HepG2 (cell line): Measurements from ENCODE around the gene MPIG6B. TPM values are rescaled to one million over a fixed set of nuclear protein-coding genes. Genes with fewer than 3 reads are reported as not detected.

Source experiments
- ATF7 ChIP-seq, 2 experiments: fragments of 450-650 bp in 1 of 2; sonication (generic) in 1 of 2; formaldehyde crosslinking in 1 of 2; IDR thresholded peaks; 2 replicates each; pipeline versions ENCODE4 v1.4.0 to v1.6.1; 2016 to 2020; ENCODE audit warnings: antibody characterized with exemption in 1 of 2, mild to moderate bottlenecking in 1 of 2, missing genetic modification reagents in 1 of 2
- HNF1A ChIP-seq, 2 experiments: sonication (generic) in 1 of 2; formaldehyde crosslinking in 1 of 2; IDR thresholded peaks; 2 replicates each; pipeline versions ENCODE4 v1.4.0 to v1.6.1; 2016 to 2020; ENCODE audit warnings: borderline replicate concordance in 1 of 2, low read depth in 1 of 2, mild to moderate bottlenecking in 1 of 2, missing genetic modification reagents in 1 of 2
- KLF12 ChIP-seq: sonication (generic); formaldehyde crosslinking; IDR thresholded peaks from 2 replicates; pipeline ENCODE4 v1.4.0; 2020; ENCODE audit warnings: missing genetic modification reagents, borderline replicate concordance
- MTA1 ChIP-seq: sonication (generic); formaldehyde crosslinking; IDR thresholded peaks from 2 replicates; pipeline ENCODE4 v1.4.0; 2020; ENCODE audit warnings: missing genetic modification reagents, mild to moderate bottlenecking, borderline replicate concordance
- NFIC ChIP-seq: IDR thresholded peaks from 2 replicates; pipeline ENCODE4 v1.6.1; 2012; ENCODE audit warnings: mild to moderate bottlenecking, low read length, inconsistent platforms
- NFRKB ChIP-seq: fragments of 450-650 bp; IDR thresholded peaks from 2 replicates; pipeline ENCODE4 v1.6.1; 2017
- RXRA ChIP-seq: sonication (generic); formaldehyde crosslinking; IDR thresholded peaks from 2 replicates; pipeline ENCODE4 v1.5.1; 2020; ENCODE audit warnings: missing genetic modification reagents
- TBL1XR1 ChIP-seq: fragments of 150-350 bp; IDR thresholded peaks from 2 replicates; pipeline ENCODE4 v1.6.1; 2014; ENCODE audit warnings: borderline replicate concordance, low read length; ENCODE audit not compliant: partially characterized antibody
- TCF7 ChIP-seq: sonication (generic); IDR thresholded peaks from 2 replicates; pipeline ENCODE4 v1.6.1; 2016; ENCODE audit warnings: antibody characterized with exemption, low read depth
- ZNF672 ChIP-seq: sonication (generic); formaldehyde crosslinking; IDR thresholded peaks from 2 replicates; pipeline ENCODE4 v1.8.1; 2022; ENCODE audit warnings: missing genetic modification reagents
- polyA plus RNA-seq, 8 experiments: library from polyadenylated mRNA; depleted of rRNA in 3 of 8; stranded (reverse) in 7 of 8; unstranded in 1 of 8; fragments of >200 nt; fragmentation: Illumina TruSeq in 4 of 8; extraction: Trizol in 4 of 8; gene quantifications; 2 replicates each; pipeline versions ENCODE4 v1.2.1 to v1.2.3, GENCODE V29; 2011 to 2016; ENCODE audit warnings: low read depth in 4 of 8, missing spikeins in 1 of 8, mixed read lengths in 1 of 8; ENCODE audit not compliant: insufficient read depth in 1 of 8
- total RNA-seq, 5 experiments: library from RNA; depleted of rRNA; stranded (reverse); fragments of >200 nt; fragmentation: Illumina TruSeq; extraction: Trizol; gene quantifications; 2 replicates each; pipeline ENCODE4 v1.2.3, GENCODE V29; 2016; ENCODE audit warnings: low read depth in 1 of 5
- TF ChIP-seq, protein P1 (sequence below): sonication (generic); formaldehyde crosslinking; IDR thresholded peaks from 2 replicates; pipeline ENCODE4 v1.5.1; 2020; ENCODE audit warnings: mild to moderate bottlenecking, missing genetic modification reagents, borderline replicate concordance
- TF ChIP-seq, protein P2 (sequence below): sonication (generic); formaldehyde crosslinking; IDR thresholded peaks from 2 replicates; pipeline ENCODE4 v1.8.0; 2022; ENCODE audit warnings: missing genetic modification reagents, mild to moderate bottlenecking, moderate library complexity, borderline replicate concordance

Gene MPIG6B
- total and polyA plus RNA-seq, 2 of the 13 experiments (the other 11 are each of a cell fraction or from before 2014, with no cell fraction given), result not detected

DNA sequence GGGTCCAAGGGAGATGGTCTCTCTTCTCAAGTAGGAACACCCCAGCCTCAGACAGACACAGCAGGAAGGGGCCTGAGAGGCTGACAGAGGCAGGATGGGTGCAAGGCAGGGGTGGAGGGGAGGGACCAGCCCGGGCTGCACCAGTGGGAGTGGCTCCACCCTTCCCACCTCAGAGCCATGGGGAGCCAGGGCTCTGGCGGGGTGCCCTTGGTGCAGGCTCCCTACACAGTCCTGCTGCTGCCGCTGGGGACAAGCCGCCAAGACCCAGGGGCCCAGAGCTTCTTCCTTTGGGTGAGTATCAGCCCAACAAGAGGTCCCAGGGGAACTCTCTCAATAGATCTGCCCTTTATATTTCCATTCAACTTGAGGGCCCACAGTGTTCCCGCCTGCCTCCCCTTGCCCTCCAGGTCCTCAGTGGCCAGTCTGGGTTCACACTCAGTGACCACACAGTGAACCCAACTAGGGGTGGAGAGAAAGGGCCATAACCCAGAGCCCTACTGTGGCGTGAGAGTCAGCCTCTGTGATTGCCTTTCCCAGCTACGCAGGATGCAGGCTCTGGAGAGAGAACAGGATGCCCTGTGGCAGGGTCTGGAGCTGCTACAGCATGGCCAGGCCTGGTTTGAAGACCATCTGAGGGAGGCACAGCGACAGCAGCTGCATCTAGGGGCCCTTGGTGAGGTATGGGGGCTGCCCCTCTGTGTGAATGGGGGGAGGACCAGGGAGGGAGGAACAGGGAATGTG is 39.9 kb downstream of the MPIG6B start (continued):
- no peak for TF ChIP-seq ZNF672 (CRISPR knock-in tag)
- TF ChIP-seq, protein P1, sequence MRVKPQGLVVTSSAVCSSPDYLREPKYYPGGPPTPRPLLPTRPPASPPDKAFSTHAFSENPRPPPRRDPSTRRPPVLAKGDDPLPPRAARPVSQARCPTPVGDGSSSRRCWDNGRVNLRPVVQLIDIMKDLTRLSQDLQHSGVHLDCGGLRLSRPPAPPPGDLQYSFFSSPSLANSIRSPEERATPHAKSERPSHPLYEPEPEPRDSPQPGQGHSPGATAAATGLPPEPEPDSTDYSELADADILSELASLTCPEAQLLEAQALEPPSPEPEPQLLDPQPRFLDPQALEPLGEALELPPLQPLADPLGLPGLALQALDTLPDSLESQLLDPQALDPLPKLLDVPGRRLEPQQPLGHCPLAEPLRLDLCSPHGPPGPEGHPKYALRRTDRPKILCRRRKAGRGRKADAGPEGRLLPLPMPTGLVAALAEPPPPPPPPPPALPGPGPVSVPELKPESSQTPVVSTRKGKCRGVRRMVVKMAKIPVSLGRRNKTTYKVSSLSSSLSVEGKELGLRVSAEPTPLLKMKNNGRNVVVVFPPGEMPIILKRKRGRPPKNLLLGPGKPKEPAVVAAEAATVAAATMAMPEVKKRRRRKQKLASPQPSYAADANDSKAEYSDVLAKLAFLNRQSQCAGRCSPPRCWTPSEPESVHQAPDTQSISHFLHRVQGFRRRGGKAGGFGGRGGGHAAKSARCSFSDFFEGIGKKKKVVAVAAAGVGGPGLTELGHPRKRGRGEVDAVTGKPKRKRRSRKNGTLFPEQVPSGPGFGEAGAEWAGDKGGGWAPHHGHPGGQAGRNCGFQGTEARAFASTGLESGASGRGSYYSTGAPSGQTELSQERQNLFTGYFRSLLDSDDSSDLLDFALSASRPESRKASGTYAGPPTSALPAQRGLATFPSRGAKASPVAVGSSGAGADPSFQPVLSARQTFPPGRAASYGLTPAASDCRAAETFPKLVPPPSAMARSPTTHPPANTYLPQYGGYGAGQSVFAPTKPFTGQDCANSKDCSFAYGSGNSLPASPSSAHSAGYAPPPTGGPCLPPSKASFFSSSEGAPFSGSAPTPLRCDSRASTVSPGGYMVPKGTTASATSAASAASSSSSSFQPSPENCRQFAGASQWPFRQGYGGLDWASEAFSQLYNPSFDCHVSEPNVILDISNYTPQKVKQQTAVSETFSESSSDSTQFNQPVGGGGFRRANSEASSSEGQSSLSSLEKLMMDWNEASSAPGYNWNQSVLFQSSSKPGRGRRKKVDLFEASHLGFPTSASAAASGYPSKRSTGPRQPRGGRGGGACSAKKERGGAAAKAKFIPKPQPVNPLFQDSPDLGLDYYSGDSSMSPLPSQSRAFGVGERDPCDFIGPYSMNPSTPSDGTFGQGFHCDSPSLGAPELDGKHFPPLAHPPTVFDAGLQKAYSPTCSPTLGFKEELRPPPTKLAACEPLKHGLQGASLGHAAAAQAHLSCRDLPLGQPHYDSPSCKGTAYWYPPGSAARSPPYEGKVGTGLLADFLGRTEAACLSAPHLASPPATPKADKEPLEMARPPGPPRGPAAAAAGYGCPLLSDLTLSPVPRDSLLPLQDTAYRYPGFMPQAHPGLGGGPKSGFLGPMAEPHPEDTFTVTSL, result no peak
- TF ChIP-seq NFRKB, result no peak
- TF ChIP-seq KLF12, result no peak
- 0 out of 2 replicates have a peak, but pooled peaks have one; percentile 16 for TF ChIP-seq RXRA (CRISPR knock-in tag)
- TF ChIP-seq MTA1 (CRISPR knock-in tag), result peak; percentile 52; the same call in 1 of the 2 replicates
- TF ChIP-seq TBL1XR1, result no peak
- no peak for TF ChIP-seq ATF7 (IDR thresholded peaks at IDR 0.05)
- TF ChIP-seq ATF7 (CRISPR knock-in tag; IDR thresholded peaks at IDR 0.05), result 0 out of 2 replicates have a peak, but pooled peaks have one; percentile 51
- no peak for TF ChIP-seq TCF7
- TF ChIP-seq NFIC, result no peak
- TF ChIP-seq, protein P2, sequence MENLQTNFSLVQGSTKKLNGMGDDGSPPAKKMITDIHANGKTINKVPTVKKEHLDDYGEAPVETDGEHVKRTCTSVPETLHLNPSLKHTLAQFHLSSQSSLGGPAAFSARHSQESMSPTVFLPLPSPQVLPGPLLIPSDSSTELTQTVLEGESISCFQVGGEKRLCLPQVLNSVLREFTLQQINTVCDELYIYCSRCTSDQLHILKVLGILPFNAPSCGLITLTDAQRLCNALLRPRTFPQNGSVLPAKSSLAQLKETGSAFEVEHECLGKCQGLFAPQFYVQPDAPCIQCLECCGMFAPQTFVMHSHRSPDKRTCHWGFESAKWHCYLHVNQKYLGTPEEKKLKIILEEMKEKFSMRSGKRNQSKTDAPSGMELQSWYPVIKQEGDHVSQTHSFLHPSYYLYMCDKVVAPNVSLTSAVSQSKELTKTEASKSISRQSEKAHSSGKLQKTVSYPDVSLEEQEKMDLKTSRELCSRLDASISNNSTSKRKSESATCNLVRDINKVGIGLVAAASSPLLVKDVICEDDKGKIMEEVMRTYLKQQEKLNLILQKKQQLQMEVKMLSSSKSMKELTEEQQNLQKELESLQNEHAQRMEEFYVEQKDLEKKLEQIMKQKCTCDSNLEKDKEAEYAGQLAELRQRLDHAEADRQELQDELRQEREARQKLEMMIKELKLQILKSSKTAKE (CRISPR knock-in tag), result no peak
- no peak for TF ChIP-seq HNF1A (IDR thresholded peaks at IDR 0.05; ENCODE audit: low read depth)
- 0 out of 2 replicates have a peak, but pooled peaks have one; percentile 17 for TF ChIP-seq HNF1A (CRISPR knock-in tag; IDR thresholded peaks at IDR 0.05; ENCODE audit: borderline replicate concordance)
